ENCODE measurements around the gene GPR3. TPM values are rescaled to one million over a fixed set of nuclear protein-coding genes. Genes with fewer than 3 reads are reported as not detected.

Gene GPR3
- total RNA-seq, 1 experiment from 2014 or later, result 1.3 TPM

GRCh38 chr1:27346357-27346756 is 46.1 kb upstream of the GPR3 start:
- H3K4me1 Mint-ChIP-seq (ENCODE audit: low read depth, unreplicated experiment), result peaks cover 34% of the 10 kb centered on the region
- H3K36me3 Mint-ChIP-seq (ENCODE audit: insufficient read depth, unreplicated experiment), result peaks cover 46% of the 10 kb centered on the region
- no peak overlapping the region for H3K4me3 Mint-ChIP-seq (ENCODE audit: low read depth, unreplicated experiment)
- no TSS peak for BruUV-seq (replicated peaks)
- intact Hi-C loops (cut with micrococcal nuclease; ENCODE audit: unreplicated experiment), result no loop called here
- no peak for DNase-seq
- H3K27me3 Mint-ChIP-seq (ENCODE audit: unreplicated experiment), result no peaks in the 10 kb centered on the region
- no peak overlapping the region for H3K27ac Mint-ChIP-seq (ENCODE audit: unreplicated experiment)
- no peaks in the 10 kb centered on the region for H3K9me3 Mint-ChIP-seq (ENCODE audit: low read depth, unreplicated experiment)
- TF ChIP-seq CTCF (IDR thresholded peaks at IDR 0.05; ENCODE audit: unreplicated experiment), result no peak
- CTCF ChIA-PET, result no interaction called here

GRCh38 chr1:27346991-27347624 is 45.3 kb upstream of the GPR3 start:
- H3K9me3 Mint-ChIP-seq (ENCODE audit: low read depth, unreplicated experiment), result no peaks in the 10 kb centered on the region
- CTCF ChIA-PET, result no interaction called here
- no peak for TF ChIP-seq CTCF (IDR thresholded peaks at IDR 0.05; ENCODE audit: unreplicated experiment)
- H3K27ac Mint-ChIP-seq (ENCODE audit: unreplicated experiment), result no peak overlapping the region
- intact Hi-C loops (cut with micrococcal nuclease; ENCODE audit: unreplicated experiment), result no loop called here
- BruUV-seq (replicated peaks), result no TSS peak
- H3K4me1 Mint-ChIP-seq (ENCODE audit: low read depth, unreplicated experiment), result peaks cover 32% of the 10 kb centered on the region
- peaks cover 43% of the 10 kb centered on the region for H3K36me3 Mint-ChIP-seq (ENCODE audit: insufficient read depth, unreplicated experiment)
- no peaks in the 10 kb centered on the region for H3K27me3 Mint-ChIP-seq (ENCODE audit: unreplicated experiment)
- DNase-seq, result peak; percentile 20
- no peak overlapping the region for H3K4me3 Mint-ChIP-seq (ENCODE audit: low read depth, unreplicated experiment)

GRCh38 chr1:27348861-27349783 is 43.3 kb upstream of the GPR3 start:
- peaks cover 36% of the 10 kb centered on the region for H3K36me3 Mint-ChIP-seq (ENCODE audit: insufficient read depth, unreplicated experiment)
- DNase-seq, result peak; percentile 60
- intact Hi-C loops (cut with micrococcal nuclease; ENCODE audit: unreplicated experiment), result no loop called here
- no peak for TF ChIP-seq CTCF (IDR thresholded peaks at IDR 0.05; ENCODE audit: unreplicated experiment)
- no peak overlapping the region for H3K4me3 Mint-ChIP-seq (ENCODE audit: low read depth, unreplicated experiment)
- H3K4me1 Mint-ChIP-seq (ENCODE audit: low read depth, unreplicated experiment), result peaks cover 16% of the 10 kb centered on the region
- H3K9me3 Mint-ChIP-seq (ENCODE audit: low read depth, unreplicated experiment), result no peaks in the 10 kb centered on the region
- no TSS peak for BruUV-seq (replicated peaks)
- no peaks in the 10 kb centered on the region for H3K27me3 Mint-ChIP-seq (ENCODE audit: unreplicated experiment)
- H3K27ac Mint-ChIP-seq (ENCODE audit: unreplicated experiment), result no peak overlapping the region
- CTCF ChIA-PET, result interaction anchor here (0.7 kb wide), 1 partner anchor 169 kb away, joined by 13 read pairs; no protein-coding TSS in a partner anchor

- Mint-ChIP-seq H3K9me3 (ENCODE audit: low read depth, unreplicated experiment) (no peaks in the 10 kb centered on the region), H3K36me3 (ENCODE audit: insufficient read depth, unreplicated experiment) (peaks cover 36% of the 10 kb centered on the region), H3K27ac (ENCODE audit: unreplicated experiment) (no peak overlapping the region), H3K4me1 (ENCODE audit: low read depth, unreplicated experiment) (peaks cover 16% of the 10 kb centered on the region), H3K4me3 (ENCODE audit: low read depth, unreplicated experiment) (no peak overlapping the region), H3K27me3 (ENCODE audit: unreplicated experiment) (no peaks in the 10 kb centered on the region)
- DNase-seq, result no peak
- intact Hi-C loops (cut with micrococcal nuclease; ENCODE audit: unreplicated experiment), result no loop called here
- BruUV-seq (replicated peaks), result no TSS peak
- CTCF ChIA-PET, result interaction anchor here (0.6 kb wide), 1 partner anchor 706 kb away, joined by 3 read pairs; no protein-coding TSS in a partner anchor
- TF ChIP-seq CTCF (IDR thresholded peaks at IDR 0.05; ENCODE audit: unreplicated experiment), result no peak
Measured at GRCh38 chr1:27349784-27350662, 42.4 kb upstream of the GPR3 start.

All from Calu3 (cell line).